Measurements from ENCODE around the gene BRSK2.
"Not testable (repeated sequence)": the region's sequence is repeated elsewhere in the genome, so short reads cannot be mapped to it uniquely, and the experiment has no call there.

The BRSK2 gene

DNA sequence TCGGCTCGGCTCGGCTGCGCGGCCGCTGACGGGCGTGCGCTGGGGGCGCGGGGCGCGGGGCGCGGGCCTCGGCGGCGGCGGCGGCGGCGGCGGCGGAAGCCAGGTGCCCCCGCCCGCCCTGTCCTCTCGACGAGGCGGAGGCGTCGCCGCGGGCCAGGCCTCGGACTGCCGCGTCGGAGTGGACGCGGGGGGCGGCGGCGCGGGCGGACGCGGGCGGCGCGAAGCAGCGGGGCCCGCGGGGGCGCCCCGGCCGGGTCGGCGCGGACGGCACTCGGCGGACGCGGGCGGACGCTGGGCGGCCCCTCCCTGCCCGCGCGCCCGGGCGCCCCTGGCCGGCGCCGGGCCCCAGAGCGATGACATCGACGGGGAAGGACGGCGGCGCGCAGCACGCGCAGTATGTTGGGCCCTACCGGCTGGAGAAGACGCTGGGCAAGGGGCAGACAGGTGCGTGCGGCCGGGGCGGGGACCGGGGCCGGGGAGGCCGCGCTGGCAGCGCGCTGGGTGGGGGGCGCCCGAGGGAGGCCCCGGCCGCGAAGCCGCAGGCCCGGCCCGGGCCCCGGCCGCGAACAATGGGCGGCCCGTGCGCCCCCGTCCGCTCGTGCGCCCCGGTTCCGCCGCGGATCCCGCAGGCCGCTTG is at the start of gene BRSK2:
TSS of gene BRSK2 (plus strand) at position 3 of the 637 bp plus-strand sequence. CDS start at position 354, 351 bp downstream.
- peaks cover 16% of the 10 kb centered on the region for H3K4me1 ChIP-seq (ENCODE audit: control insufficient read depth, insufficient read depth, low read length)
- H3K9ac ChIP-seq (ENCODE audit: low read length in 2 of 2), result peak within 1 kb of the TSS; percentile 72
- H3K27ac ChIP-seq (ENCODE audit: low read length), result no peak within 1 kb of the TSS
- peaks cover 20 to 23% of the 10 kb centered on the region in 2 donors for H3K27me3 ChIP-seq (ENCODE audit: control insufficient read depth in 1 of 2, insufficient read depth in 2 of 2, low read length in 2 of 2)
- no peaks in the 10 kb centered on the region for H3K36me3 ChIP-seq (ENCODE audit: control insufficient read depth in 2 of 2, insufficient read depth in 2 of 2, low read length in 2 of 2)
- no peaks in the 10 kb centered on the region for H3K9me3 ChIP-seq (ENCODE audit: control insufficient read depth in 2 of 2, low read length in 2 of 2)
- H3K4me3 ChIP-seq (ENCODE audit: low read length in 2 of 2), result peak within 1 kb of the TSS; percentile 66 to 76

DNA sequence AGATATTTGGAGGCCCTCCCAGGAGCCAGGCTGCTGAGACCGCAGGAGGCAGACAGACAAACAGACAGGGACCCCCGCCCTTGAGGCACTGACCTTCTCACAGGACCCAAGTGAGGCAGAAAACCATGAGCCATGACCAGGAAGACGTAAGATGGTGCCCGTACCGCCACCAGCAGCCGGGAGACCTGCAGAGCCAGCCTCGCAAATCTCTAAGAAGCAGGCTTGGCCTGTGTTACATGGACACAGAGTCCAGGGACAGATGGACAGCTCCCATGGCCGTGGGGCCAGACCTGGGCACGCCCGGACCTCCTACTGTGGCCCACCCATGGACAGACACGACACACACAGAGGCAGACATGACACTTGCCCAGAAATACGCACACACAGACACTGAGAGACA is 49.6 kb upstream of the BRSK2 start:
- no peak overlapping the region for H3K4me3 ChIP-seq (ENCODE audit: low read length in 2 of 2)
- H3K9me3 ChIP-seq (ENCODE audit: control insufficient read depth in 2 of 2, low read length in 2 of 2), result no peaks in the 10 kb centered on the region
- H3K9ac ChIP-seq (ENCODE audit: low read length in 2 of 2), result no peak overlapping the region
- H3K27me3 ChIP-seq (ENCODE audit: control insufficient read depth in 1 of 2, insufficient read depth in 2 of 2, low read length in 2 of 2), result no peaks in the 10 kb centered on the region
- peaks cover 13% of the 10 kb centered on the region for H3K4me1 ChIP-seq (ENCODE audit: control insufficient read depth, insufficient read depth, low read length)
- no peak overlapping the region for H3K27ac ChIP-seq (ENCODE audit: low read length)
- H3K36me3 ChIP-seq (ENCODE audit: control insufficient read depth in 2 of 2, insufficient read depth in 2 of 2, low read length in 2 of 2), result no peaks in the 10 kb centered on the region

DNA sequence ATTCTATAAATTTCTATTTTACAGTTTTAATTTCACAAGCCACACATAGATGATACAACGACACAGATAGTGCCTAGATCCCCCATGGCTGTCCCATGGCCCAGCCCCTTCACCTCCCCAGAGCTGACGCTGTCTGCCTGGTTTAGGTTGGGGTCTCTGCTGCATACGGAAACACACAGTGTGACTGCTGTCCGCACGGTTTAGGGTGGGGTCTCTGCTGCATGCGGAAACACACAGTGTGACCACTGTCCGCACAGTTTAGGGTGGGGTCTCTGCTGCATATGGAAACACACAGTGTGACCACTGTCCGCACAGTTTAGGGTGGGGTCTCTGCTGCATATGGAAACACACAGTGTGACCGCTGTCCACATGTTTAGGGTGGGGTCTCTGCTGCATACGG is 48.5 kb upstream of the BRSK2 start:
- H3K27ac ChIP-seq (ENCODE audit: low read length); H3K4me1 ChIP-seq (ENCODE audit: control insufficient read depth, insufficient read depth, low read length); H3K27me3 ChIP-seq (ENCODE audit: control insufficient read depth in 1 of 2, insufficient read depth in 2 of 2, low read length in 2 of 2); H3K9ac ChIP-seq (ENCODE audit: low read length in 2 of 2); H3K36me3 ChIP-seq (ENCODE audit: control insufficient read depth in 2 of 2, insufficient read depth in 2 of 2, low read length in 2 of 2); H3K4me3 ChIP-seq (ENCODE audit: low read length in 2 of 2); H3K9me3 ChIP-seq (ENCODE audit: control insufficient read depth in 2 of 2, low read length in 2 of 2): not testable (repeated sequence)

DNA sequence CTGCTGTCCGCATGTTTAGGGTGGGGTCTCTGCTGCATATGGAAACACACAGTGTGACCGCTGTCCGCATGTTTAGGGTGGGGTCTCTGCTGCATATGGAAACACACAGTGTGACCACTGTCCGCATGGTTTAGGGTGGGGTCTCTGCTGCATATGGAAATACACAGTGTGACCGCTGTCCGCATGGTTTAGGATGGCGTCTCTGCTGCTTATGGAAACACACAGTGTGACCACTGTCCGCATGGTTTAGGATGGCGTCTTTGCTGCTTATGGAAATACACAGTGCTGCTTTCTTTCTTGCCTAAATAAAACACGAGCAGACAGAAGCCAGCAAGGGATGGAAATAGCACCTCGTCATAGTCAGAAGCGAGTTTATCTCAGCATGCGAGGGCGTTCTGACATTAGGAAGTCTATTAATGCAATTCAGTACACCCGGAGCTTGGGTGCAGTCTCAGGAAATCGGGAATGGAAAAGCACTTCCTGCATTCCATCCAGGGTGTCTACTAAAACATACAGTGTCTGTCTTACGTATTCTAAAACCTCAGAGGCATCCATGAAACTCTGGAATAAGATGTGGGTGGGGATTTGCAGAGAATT is 47.7 kb upstream of the BRSK2 start:
- Histone ChIP-seq H3K9ac (ENCODE audit: low read length in 2 of 2) (no peak overlapping the region), H3K27ac (ENCODE audit: low read length) (no peak overlapping the region), H3K27me3 (ENCODE audit: control insufficient read depth in 1 of 2, insufficient read depth in 2 of 2, low read length in 2 of 2) (no peaks in the 10 kb centered on the region), H3K36me3 (ENCODE audit: control insufficient read depth in 2 of 2, insufficient read depth in 2 of 2, low read length in 2 of 2) (no peaks in the 10 kb centered on the region), H3K4me3 (ENCODE audit: low read length in 2 of 2) (no peak overlapping the region), H3K4me1 (ENCODE audit: control insufficient read depth, insufficient read depth, low read length) (peaks cover 4% of the 10 kb centered on the region), H3K9me3 (ENCODE audit: control insufficient read depth in 2 of 2, low read length in 2 of 2) (no peaks in the 10 kb centered on the region)

DNA sequence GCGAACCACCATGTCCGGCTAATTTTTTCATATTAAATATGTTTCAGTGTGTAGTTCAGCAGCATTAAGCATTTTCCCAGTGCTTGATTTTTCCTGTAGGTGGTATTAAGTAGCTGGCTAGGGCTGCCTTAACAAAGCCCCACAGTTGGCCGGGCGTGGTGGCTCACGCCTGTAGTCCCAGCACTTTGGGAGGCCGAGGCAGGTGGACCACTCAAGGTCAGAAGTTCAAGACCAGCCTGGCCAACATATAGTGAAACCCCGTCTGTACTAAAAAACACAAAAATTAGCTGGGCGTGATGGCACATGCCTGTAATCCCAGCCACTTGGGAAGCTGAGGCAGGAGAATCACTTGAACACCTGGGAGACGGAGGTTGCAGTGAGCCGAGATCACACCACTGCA is 46.8 kb upstream of the BRSK2 start:
- Histone ChIP-seq H3K4me3 (ENCODE audit: low read length in 2 of 2) (no peak overlapping the region), H3K9ac (ENCODE audit: low read length in 2 of 2) (no peak overlapping the region), H3K36me3 (ENCODE audit: control insufficient read depth in 2 of 2, insufficient read depth in 2 of 2, low read length in 2 of 2) (no peaks in the 10 kb centered on the region), H3K27me3 (ENCODE audit: control insufficient read depth in 1 of 2, insufficient read depth in 2 of 2, low read length in 2 of 2) (no peaks in the 10 kb centered on the region), H3K9me3 (ENCODE audit: control insufficient read depth in 2 of 2, low read length in 2 of 2) (no peaks in the 10 kb centered on the region), H3K4me1 (ENCODE audit: control insufficient read depth, insufficient read depth, low read length) (peaks cover 4% of the 10 kb centered on the region), H3K27ac (ENCODE audit: low read length) (no peak overlapping the region)

DNA sequence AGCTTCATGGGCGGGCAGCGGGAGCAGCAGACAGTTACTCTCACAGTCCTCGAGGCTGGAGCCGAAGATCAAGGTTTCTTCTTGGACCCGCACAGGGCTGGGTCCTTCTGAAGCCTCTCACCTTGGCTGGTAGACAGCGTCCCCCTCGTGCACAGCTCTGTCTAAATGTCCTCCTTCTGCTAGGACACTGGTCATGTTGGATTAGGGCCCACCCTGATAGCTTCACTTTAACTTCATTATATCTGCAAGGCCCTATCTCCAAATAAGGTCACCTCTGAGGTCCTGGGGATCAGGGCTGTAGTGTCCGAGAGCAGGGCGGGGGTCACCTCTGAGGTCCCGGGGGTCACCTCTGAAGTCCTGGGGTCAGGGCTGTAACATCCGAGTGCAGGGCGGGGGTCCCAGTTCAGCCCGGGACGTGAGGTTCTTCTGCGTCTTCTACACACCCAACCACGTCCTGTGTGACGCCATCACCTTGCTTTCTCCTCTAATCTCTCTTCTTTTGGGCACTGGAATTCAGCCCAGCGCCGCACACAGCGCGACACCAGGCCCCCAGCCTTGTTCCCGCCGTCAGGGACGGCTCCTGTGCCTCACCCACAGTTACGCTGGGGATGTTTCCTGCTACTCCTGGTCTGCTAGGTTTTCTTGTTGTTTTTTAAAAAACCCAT is 46.2 kb upstream of the BRSK2 start:
- no peaks in the 10 kb centered on the region for H3K36me3 ChIP-seq (ENCODE audit: control insufficient read depth in 2 of 2, insufficient read depth in 2 of 2, low read length in 2 of 2)
- no peak overlapping the region for H3K4me3 ChIP-seq (ENCODE audit: low read length in 2 of 2)
- no peak overlapping the region for H3K27ac ChIP-seq (ENCODE audit: low read length)

DNA sequence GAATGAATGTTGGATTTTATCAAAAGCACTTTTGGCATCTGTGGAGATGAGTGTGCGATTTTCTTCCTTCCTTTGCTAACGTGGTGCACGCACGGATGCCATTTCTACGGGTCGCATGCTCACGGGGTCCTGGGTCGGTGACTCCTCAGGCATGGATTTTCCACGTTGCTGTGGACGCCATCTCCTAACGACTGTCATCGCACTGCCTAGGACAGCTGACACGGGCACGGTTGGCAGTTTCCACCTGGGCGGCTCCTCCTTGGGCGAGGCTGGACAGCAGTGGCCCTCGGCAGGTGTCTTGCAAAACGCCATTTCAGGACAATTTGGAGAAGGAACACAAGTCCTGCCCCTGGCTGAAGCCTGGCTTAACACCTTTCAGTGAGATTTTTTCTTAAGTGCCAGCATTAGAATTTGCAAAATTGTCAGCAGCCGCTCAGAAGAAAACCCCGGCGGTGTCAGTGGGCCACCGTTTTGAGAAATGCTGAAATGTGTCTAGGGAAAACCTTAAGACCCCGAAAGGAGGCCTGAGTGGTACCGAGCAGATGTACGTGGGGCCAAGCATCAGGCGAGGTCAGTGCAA is 45.6 kb upstream of the BRSK2 start:
- no peaks in the 10 kb centered on the region for H3K36me3 ChIP-seq (ENCODE audit: control insufficient read depth in 2 of 2, insufficient read depth in 2 of 2, low read length in 2 of 2)
- peaks cover 4% of the 10 kb centered on the region for H3K4me1 ChIP-seq (ENCODE audit: control insufficient read depth, insufficient read depth, low read length)
- H3K9ac ChIP-seq (ENCODE audit: low read length in 2 of 2), result no peak overlapping the region
- no peaks in the 10 kb centered on the region for H3K9me3 ChIP-seq (ENCODE audit: control insufficient read depth in 2 of 2, low read length in 2 of 2)
- no peaks in the 10 kb centered on the region for H3K27me3 ChIP-seq (ENCODE audit: control insufficient read depth in 1 of 2, insufficient read depth in 2 of 2, low read length in 2 of 2)
- no peak overlapping the region for H3K27ac ChIP-seq (ENCODE audit: low read length)
- no peak overlapping the region for H3K4me3 ChIP-seq (ENCODE audit: low read length in 2 of 2)

More for the DNA sequence above, 46.2 kb upstream of the BRSK2 start:
- Histone ChIP-seq H3K27me3 (ENCODE audit: control insufficient read depth in 1 of 2, insufficient read depth in 2 of 2, low read length in 2 of 2) (no peaks in the 10 kb centered on the region), H3K9ac (ENCODE audit: low read length in 2 of 2) (no peak overlapping the region), H3K9me3 (ENCODE audit: control insufficient read depth in 2 of 2, low read length in 2 of 2) (no peaks in the 10 kb centered on the region), H3K4me1 (ENCODE audit: control insufficient read depth, insufficient read depth, low read length) (peaks cover 4% of the 10 kb centered on the region)

DNA sequence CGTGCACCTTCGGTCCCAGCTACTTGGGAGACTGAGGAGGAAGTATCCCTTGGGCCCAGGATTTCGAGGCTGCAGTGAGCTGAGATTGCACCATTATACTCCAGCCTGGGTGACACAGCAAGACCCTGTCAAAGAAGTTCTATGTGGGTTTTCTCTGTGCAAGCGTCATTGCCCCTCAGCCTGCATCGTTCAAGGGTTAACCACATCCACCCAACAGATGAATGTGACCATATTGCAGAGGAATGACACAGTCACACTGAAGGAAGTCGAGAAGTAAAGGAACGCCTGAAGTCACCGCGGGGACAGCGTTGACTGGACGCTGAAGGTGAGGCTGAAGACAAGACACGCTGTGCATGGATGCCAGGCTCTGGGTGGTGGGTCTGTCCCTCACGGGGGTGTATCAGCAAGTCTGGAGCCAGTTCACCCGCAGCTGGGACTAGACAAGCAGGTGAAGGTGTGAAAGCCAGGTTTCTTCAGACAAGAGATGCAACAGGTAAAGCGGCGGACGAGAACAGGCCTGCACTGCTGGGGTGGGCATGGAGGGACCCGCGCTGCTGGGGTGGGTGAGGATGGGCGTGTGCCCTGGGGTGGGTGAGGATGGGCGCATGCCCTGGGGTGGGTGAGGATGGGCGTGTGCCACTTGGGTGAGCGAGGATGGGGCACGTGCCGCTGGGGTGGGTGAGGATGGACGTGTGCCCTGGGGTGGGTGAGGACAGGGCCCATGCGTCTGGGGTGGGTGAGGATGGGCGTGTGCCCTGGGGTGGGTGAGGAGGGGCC is 43.8 kb upstream of the BRSK2 start:
- H3K27ac ChIP-seq (ENCODE audit: low read length), result no peak overlapping the region
- peaks cover 0 to 3% of the 10 kb centered on the region in 2 donors for H3K27me3 ChIP-seq (ENCODE audit: control insufficient read depth in 1 of 2, insufficient read depth in 2 of 2, low read length in 2 of 2)
- no peaks in the 10 kb centered on the region for H3K36me3 ChIP-seq (ENCODE audit: control insufficient read depth in 2 of 2, insufficient read depth in 2 of 2, low read length in 2 of 2)
- H3K4me1 ChIP-seq (ENCODE audit: control insufficient read depth, insufficient read depth, low read length), result peaks cover 4% of the 10 kb centered on the region
- no peak overlapping the region for H3K9ac ChIP-seq (ENCODE audit: low read length in 2 of 2)
- H3K4me3 ChIP-seq (ENCODE audit: low read length in 2 of 2), result no peak overlapping the region
- no peaks in the 10 kb centered on the region for H3K9me3 ChIP-seq (ENCODE audit: control insufficient read depth in 2 of 2, low read length in 2 of 2)

DNA sequence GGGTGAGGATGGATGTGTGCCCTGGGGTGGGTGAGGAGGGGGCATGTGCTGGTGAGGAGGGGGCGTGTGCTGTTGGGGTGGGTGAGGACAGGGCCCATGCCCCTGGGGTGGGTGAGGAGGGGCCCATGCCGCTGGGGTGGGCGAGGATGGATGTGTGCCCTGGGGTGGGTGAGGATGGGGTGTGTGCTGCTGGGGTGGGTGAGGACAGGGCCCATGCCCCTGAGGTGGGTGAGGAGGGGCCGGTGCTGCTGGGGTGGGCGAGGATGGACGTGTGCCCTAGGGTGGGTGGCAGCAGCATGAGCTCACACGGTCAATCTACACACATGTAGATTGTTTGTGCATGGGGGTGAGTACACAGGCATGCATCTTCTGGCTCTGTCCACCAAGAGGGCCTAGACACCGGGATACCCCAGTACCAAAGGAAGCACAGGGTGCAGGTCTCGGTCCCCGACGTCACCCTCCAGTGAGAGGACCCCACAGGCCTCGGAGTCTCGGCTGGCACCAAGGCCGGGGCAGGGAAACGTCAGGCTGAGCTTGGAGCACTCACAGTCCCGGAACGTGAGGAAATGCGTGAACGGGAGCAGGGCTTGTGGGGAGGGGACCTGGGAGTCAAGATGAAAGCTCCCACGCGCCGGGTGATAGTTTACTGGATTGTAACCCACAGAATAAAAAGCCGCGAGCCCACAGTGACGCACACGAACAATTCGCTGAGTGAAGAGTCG is 42.9 kb upstream of the BRSK2 start:
- no peak overlapping the region for H3K4me3 ChIP-seq (ENCODE audit: low read length in 2 of 2)
- H3K9ac ChIP-seq (ENCODE audit: low read length in 2 of 2), result no peak overlapping the region
- H3K9me3 ChIP-seq (ENCODE audit: control insufficient read depth in 2 of 2, low read length in 2 of 2), result no peaks in the 10 kb centered on the region
- H3K27me3 ChIP-seq (ENCODE audit: control insufficient read depth in 1 of 2, insufficient read depth in 2 of 2, low read length in 2 of 2), result peaks cover 0 to 3% of the 10 kb centered on the region in 2 donors
- no peaks in the 10 kb centered on the region for H3K36me3 ChIP-seq (ENCODE audit: control insufficient read depth in 2 of 2, insufficient read depth in 2 of 2, low read length in 2 of 2)
- H3K4me1 ChIP-seq (ENCODE audit: control insufficient read depth, insufficient read depth, low read length), result peaks cover 3% of the 10 kb centered on the region
- no peak overlapping the region for H3K27ac ChIP-seq (ENCODE audit: low read length)

DNA sequence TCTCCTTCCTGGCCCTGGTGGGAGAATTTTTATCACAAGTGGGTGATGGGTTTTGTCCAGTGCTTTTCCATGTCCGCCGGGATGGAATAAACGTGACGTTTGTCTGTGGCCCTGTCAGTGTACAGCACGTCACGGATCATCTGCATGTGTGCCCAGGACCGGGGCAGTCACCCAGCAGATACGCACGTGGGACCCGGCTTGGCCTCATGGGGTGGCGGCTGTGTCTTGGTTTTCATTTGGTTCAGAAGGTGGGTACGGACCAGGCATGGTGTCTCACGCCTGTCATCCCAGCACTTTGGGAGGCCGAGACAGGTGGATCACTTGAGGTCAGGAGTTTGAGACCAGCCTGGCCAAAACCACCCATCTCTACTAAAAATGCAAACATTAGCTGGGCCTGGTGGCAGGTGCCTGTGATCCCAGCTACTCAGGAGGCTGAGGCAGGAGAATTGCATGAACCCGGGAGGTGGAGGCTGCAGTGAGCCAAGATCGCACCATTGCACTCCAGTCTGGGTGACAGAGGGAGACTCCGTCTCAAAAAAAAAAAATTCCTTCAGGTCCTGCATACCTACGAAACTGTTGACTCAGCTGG is 42.2 kb upstream of the BRSK2 start:
- H3K9ac ChIP-seq (ENCODE audit: low read length in 2 of 2); H3K27me3 ChIP-seq (ENCODE audit: control insufficient read depth in 1 of 2, insufficient read depth in 2 of 2, low read length in 2 of 2); H3K9me3 ChIP-seq (ENCODE audit: control insufficient read depth in 2 of 2, low read length in 2 of 2); H3K36me3 ChIP-seq (ENCODE audit: control insufficient read depth in 2 of 2, insufficient read depth in 2 of 2, low read length in 2 of 2); H3K4me3 ChIP-seq (ENCODE audit: low read length in 2 of 2); H3K27ac ChIP-seq (ENCODE audit: low read length); H3K4me1 ChIP-seq (ENCODE audit: control insufficient read depth, insufficient read depth, low read length): not testable (repeated sequence)
